NCI-H187 treated with DMSO at 0.1 percent for 48 hours (cell line): ENCODE measurements around the gene PERP.
"Not testable (repeated sequence)": the region's sequence is repeated elsewhere in the genome, so short reads cannot be mapped to it uniquely, and the experiment has no call there.

ENCODE experiments used
- DNase-seq: peaks from one replicate; lab custom pipeline; 2025; lab: John Stamatoyannopoulos, UW

The PERP gene

GRCh38 chr6:138107078-138107751 is at the start of gene PERP:
Gene PERP, minus strand, starts transcription at chr6:138107419. Its CDS starts 79 bp downstream, at chr6:138107340.
- DNase-seq: no peak

DNA sequence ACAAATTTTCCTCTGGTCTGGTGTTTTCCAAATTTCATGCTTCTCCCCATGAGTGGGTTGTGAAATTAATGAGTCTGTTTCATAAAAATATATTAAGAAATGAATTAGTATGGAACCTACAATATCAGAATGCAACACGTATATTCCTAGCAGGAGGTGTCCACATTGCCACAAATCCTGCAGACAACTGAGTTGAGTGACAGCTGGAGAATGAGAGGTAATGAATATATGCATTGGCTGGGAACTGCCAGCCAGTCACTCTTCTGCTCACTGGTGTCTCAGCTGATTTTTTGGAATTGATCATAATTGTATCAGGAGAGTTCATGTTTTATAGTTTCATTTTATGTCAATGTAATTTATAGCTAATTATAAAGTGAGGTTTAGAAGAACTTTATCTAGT is 48.2 kb upstream of the PERP start:
- DNase-seq: no peak

GRCh38 chr6:138146544-138146943 is 39.3 kb upstream of the PERP start:
- no peak for DNase-seq

- no peak for DNase-seq
These were observed 38.2 kb upstream of the PERP start for GRCh38 chr6:138145402-138145801.

DNA sequence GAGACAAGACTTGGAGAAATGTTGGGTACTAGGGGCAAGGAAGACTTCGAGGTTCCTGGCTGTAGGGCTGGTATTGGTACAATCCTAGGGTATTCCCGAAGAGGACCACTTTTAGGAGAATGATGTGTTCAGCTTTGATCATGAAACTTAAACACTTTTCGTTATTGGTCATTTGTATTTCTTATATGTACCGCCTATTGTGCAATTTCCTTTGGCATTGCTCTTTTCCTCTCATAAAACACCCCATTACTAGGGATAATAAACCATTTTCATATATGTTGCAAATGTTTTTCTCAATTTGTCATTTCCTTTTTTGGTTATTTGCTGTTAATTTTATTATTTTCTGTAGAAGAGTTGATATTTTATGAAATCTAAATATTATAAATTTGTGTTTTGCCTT is 35.6 kb upstream of the PERP start:
- no peak for DNase-seq

DNA sequence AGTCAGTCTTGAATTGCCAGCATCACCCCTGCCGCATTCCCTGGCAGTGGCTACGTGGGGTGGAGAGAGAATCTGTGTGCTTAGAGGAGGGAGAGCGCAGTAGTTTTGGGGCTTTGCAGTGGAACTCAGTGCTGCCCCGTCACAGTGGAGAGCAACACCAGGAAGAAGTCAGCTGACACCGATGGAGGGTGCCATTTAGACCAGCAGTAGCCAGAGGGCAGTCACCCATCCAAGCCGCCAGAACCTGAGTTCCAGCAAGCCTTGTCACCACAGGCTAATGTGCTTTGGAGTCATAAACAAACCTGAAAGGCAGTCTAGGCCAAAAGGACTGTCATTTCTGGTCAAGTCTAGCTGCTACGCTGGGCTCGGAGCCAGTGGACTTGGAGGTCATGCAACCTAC is 22.0 kb upstream of the PERP start:
- no peak for DNase-seq

DNA sequence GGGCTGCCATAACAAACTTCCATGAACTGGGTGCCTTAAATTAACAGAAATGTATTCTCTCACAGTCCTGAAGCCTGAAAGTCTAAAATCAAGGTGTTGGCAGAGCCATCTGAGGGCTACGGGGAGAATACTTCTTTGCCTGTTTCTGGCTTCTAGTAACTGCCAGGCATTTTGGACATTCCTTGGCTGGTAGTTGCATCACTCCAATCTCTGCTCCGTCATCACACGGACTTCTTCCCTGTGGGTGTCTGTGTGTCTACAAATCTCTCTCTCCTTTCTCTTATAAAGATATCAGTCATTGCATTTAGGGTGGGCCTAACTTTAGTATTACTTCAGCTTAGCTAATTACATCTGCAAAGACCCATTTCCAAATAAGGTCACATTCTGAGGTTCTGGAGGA is 20.9 kb upstream of the PERP start:
- no peak for DNase-seq

DNA sequence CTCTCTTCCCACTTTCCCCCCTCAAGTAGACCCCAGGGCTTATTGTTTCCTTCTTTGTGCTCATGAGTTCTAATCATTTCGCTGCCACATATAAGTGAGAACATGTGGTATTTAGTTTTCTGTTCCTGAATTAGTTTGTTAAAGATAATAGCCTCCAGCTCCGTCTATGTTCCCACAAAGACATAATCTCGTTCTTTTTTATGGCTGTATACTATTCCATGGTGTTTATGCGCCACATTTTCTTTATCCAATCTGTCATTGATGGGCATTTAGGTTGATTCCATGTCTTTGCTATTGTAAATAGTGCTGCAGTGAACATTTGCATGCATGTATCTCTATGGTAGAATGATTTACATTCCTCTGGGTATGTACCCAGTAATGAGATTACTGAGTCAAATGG is 16.9 kb upstream of the PERP start:
- DNase-seq: no peak

DNA sequence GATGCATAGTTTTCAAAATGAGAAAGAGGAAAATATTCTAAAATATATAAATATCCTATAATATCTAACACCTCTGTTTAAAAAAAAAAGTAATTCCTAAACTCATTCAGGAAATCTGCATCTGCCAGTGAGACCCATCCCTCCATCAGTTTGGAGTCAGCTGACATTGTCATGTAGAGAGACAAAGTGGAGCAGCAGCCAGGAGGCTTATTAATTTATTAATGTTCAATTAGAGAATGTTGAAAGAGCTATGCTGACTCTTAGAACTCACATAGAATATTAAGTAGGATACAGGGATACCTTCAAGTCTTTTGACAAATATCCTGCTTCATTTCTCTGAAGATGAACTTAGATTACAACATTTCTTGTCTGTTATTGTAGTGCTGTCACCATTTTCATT is 12.8 kb upstream of the PERP start:
- no peak for DNase-seq

GRCh38 chr6:138119229-138119628 is 12.0 kb upstream of the PERP start:
- DNase-seq: not testable (repeated sequence)

- DNase-seq: no peak
These were observed 10.2 kb upstream of the PERP start for GRCh38 chr6:138117376-138117914.

- no peak for DNase-seq
These were observed 9.4 kb upstream of the PERP start for GRCh38 chr6:138116661-138116999.

DNA sequence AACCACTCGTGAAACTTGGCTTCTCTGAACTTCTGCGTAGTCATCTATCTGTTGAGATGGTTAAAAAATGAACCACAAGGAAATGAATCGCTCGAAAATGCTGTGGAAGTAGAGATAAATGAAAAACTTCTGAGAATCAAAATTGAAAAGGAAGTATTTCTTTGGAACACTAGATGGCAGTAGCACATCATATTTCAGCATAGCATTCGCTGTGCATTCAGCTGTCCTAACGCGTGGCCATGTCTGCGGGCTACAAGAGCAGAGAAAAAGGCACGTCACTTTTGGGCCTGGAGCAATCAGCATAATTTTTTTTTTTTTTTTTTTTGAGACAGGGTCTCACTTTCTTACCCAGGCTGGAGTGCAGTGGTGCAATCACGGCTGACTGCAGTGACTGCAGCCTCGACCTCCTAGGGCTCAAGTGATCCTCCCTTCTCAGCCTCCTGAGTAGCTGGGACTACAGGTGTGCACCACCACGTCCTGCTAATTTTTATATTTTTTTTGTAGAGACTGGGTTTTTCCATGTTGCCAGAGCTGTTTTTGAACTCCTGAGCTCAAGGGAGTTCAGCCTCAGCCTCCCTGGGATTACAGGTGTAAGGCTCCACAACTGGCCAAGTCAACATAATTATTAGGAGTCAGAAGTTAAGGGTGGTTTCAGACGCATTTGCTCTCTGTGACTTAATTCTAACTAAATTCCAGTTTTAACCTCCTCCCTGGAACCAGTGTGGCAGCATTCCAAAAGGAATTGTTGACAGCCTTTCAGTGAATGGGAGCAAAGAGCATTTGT is 8.8 kb upstream of the PERP start:
- DNase-seq: peak; percentile 33

- DNase-seq: peak; percentile 52
These were observed 8.0 kb upstream of the PERP start for GRCh38 chr6:138115201-138115600.

GRCh38 chr6:138113588-138114210 is 6.5 kb upstream of the PERP start:
- no peak for DNase-seq

GRCh38 chr6:138110229-138110628 is 3.0 kb upstream of the PERP start:
- no peak for DNase-seq

DNA sequence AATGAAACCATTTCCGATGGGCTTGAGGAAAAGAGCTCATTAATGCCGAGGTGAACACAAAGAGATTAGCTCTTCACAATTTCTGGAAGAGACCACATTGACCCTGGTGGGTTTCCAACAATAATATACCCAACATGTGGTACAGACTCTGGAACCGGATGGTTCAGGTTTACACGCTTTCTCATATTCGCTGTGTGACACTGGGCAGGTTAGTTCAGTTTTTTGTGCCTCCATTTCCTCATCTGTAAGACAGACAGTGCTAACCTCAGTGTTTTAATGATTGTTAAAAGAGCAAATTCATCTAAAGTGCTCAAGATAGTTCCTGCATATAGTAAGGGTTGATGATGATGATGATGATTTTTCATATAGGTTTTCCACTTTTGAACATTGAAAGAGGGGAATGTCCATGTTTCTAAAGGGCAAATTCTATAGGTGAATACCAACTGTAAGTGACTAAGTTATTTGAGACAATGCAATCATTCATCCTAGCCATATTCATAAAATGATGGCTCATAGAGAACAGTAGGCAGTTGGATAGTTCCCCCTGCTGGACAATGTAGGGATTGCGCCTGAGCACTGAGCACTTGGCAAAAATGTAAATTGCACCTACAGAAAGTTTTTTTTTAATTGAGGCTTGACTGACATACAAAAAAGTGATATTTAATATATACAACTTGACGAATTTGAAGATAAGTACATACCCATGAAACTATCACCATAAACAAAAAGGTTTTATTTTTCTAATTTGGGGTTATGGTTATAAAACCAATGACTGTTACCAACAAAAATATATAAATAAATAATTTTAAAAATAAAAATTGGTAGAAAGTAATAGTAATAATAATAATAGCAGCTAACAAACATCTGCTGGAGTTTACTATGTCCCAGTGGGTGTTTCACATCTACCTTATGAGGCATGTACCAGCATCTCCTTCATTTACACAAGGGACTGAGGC is 2.1 kb upstream of the PERP start:
- DNase-seq: peak; percentile 63

DNA sequence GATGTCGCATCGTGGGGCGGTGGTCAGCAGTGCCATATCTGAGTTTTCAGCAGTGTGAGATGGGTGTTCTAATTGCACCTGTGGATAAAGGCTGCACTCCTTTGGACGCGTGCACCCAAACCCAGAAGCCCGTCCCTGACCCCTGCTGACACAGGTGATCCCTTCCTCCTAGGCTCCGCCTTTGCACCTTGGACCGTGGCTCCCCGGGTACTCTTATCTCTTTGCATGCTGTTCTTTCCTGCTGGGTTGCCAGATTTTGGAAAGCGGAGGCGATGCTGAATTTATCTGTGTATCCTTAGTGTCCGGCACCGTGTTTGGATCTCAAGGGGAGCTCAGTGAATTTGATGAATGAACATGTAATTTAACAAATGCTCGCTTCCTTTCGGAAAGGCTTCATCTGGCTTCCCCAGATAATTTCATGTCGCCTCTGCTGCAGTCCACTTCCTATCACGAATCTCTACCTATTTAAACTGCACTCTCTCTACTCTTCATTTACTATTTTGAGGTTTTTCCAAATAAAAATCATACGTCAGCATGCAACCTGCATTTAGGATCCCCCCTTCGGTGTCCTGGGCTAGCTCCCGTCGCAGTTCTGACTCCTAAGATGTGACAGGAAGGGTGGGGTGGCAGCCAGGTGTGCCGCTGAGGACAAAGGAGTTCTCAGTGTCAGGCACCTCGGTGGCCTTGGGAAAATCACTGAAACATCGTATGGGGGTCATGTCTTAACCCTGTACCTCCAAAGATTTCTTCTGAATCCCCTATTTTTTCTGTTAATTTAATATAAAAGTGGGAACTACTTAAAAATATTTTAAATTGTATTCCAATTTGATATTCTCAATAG is 753 bp upstream of the PERP start:
- no peak for DNase-seq

- DNase-seq: no peak
These were observed 548 bp downstream of the PERP start for GRCh38 chr6:138106665-138107077.

DNA sequence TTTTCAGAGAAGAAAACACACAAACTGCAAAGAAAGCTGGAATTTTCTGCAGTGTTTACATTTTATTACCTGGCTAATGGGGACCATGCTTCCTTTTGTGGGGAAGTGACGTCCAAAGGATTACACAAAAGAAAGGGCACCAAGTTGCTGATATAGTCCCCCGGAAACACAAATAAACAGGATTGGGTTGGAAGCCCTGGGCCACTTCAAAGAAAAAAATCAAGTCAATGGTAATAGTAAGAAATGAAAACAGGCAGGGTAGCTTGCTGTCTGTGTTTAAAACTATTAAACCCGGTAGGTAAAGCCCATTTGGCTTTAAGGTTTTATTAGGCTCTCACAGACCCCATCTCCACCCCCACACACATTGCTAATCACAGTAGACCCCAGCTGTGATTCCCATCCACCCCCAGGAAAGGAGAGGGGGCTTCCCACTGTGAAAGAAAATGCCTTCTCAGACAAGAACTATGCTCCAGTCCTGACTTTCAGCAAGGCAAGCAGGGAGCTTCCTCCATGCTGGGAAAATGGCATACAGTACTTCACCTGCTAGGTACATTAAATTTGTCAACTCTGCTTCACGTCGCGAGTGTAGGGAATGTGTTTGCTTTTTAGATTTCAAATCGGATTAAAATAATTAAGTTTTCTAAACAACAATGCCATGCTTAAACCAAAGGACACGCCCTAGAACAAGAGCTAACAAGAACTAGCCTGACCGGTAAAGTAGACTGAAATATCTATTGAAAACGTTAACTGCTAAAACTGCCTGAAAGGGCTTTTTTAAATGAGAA is 1.1 kb downstream of the PERP start:
- DNase-seq: no peak
